ENCODE data around the gene WEE2.

GRCh38 chr7:141737118-141737835 is 29.1 kb downstream of the WEE2 start:
- TF ChIP-seq CTCF (IDR thresholded peaks at IDR 0.05) = no peak
- TF ChIP-seq POLR2AphosphoS5 (IDR thresholded peaks at IDR 0.05) = no peak

Measured in sigmoid colon (tissue), 4 donors.